ENCODE measurements around the gene PEF1.

GRCh38 chr1:31624731-31625514 lies 19.8 kb downstream of the PEF1 start:
- TF ChIP-seq CTCF (IDR thresholded peaks at IDR 0.05; ENCODE audit: extremely low read depth in 1 of 2, insufficient read depth in 1 of 2, low read depth in 1 of 2, low read length in 2 of 2) (no peak), POLR2A (IDR thresholded peaks at IDR 0.05; ENCODE audit: low read depth, low read length) (no peak), POLR2AphosphoS5 (IDR thresholded peaks at IDR 0.05; ENCODE audit: insufficient read depth, low read depth, low read length) (no peak), FOS (IDR thresholded peaks at IDR 0.05; ENCODE audit: borderline replicate concordance, insufficient read depth, low read length) (no peak), JUN (IDR thresholded peaks at IDR 0.05; ENCODE audit: borderline replicate concordance, insufficient read depth, insufficient read length, low read depth) (no peak), EZH2 (IDR thresholded peaks at IDR 0.05; ENCODE audit: borderline replicate concordance, low read depth, low read length, severe bottlenecking) (no peak), MAX (IDR thresholded peaks at IDR 0.05; ENCODE audit: insufficient read depth, insufficient read length) (no peak)
